Measurements from ENCODE around the gene GLIS1. TPM values are rescaled to one million over a fixed set of nuclear protein-coding genes. Genes with fewer than 3 reads are reported as not detected.

Gene GLIS1
- total RNA-seq, 1 experiment from 2014 or later, result not detected

GRCh38 chr1:53504901-53505300 lies 234.1 kb downstream of the GLIS1 start:
- Histone ChIP-seq H4K20me1 (ENCODE audit: insufficient read depth) (no peaks in the 10 kb centered on the region), H2AFZ (no peak overlapping the region), H3K79me2 (ENCODE audit: low read depth) (no peaks in the 10 kb centered on the region), H3K4me3 (no peak overlapping the region), H3K27ac (no peak overlapping the region), H3K27me3 (ENCODE audit: insufficient read depth, low read depth) (peaks cover 15% of the 10 kb centered on the region), H3K9me3 (ENCODE audit: insufficient read depth, low read depth) (no peaks in the 10 kb centered on the region), H3K4me2 (no peak overlapping the region), H3F3A (ENCODE audit: insufficient read depth, low read depth) (no peaks in the 10 kb centered on the region), H3K4me1 (replicated peaks; ENCODE audit: insufficient read depth) (no peaks in the 10 kb centered on the region), H3K9me2 (ENCODE audit: insufficient read depth) (no peaks in the 10 kb centered on the region), H3K36me3 (ENCODE audit: low read depth) (no peaks in the 10 kb centered on the region)
- intact Hi-C loops (cut with micrococcal nuclease; ENCODE audit: unreplicated experiment), result no loop called here
- DNase-seq, result no peak
- TF ChIP-seq EZH2 (IDR thresholded peaks at IDR 0.05; ENCODE audit: low read depth) (no peak), CTCF (conservative IDR thresholded peaks at IDR 0.05) (no peak)
- ChIA-PET CTCF (no interaction called here), POLR2A (ENCODE audit: unreplicated experiment) (no interaction called here)
- no TSS peak for BruUV-seq (replicated peaks)

DNA sequence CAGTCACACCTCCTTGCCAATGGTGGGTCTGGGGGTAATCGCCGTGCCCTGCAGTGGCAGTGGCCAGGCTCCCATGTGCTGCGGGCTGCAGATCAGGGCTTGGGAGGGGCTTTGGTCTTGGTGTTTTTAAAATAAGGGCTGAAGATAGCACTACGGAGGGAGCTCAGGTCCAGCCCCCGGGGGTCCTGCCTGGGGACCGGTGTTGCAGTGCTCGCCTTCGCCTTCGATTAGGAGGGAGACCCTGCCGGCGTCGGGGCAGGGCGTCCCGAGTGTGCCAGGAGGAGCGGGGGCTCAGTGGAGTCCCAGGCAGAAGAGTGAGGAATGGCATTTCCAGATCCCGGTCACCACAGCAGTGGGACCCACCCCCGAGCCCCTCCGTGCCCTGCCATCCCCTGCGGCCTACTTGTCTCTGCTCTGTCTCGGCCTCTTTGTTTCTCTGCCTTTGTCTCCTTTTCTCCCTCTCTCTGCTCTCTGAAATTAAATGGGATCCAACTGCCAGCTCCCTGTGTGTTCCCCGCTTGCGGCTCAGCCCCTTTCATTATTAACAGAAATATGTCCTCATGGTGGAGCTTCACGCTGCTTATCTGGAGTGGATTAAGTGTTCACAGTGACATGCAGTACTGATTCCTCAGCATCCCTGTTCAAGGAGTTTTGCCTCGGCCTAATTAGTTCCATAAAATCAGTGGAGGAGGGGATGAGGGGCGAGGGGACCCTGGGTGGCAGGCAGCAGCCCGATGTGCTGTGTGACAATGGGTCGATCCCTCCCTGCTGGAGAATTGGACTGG lies 235.3 kb downstream of the GLIS1 start:
- H4K20me1 ChIP-seq (ENCODE audit: insufficient read depth), result no peaks in the 10 kb centered on the region
- H3K9me3 ChIP-seq (ENCODE audit: insufficient read depth, low read depth), result no peaks in the 10 kb centered on the region
- intact Hi-C loops (cut with micrococcal nuclease; ENCODE audit: unreplicated experiment), result no loop called here
- H3K4me3 ChIP-seq, result no peak overlapping the region
- no peak overlapping the region for H3K4me2 ChIP-seq
- no peak overlapping the region for H3K27ac ChIP-seq
- no peak for TF ChIP-seq CTCF (conservative IDR thresholded peaks at IDR 0.05)
- TF ChIP-seq EZH2 (IDR thresholded peaks at IDR 0.05; ENCODE audit: low read depth), result no peak
- H3K79me2 ChIP-seq (ENCODE audit: low read depth), result no peaks in the 10 kb centered on the region
- H2AFZ ChIP-seq, result no peak overlapping the region
- H3F3A ChIP-seq (ENCODE audit: insufficient read depth, low read depth), result no peaks in the 10 kb centered on the region
- ChIA-PET CTCF (interaction anchor here (0.7 kb wide), 1 partner anchor 52 kb away, joined by 7 read pairs; no protein-coding TSS in a partner anchor), POLR2A (ENCODE audit: unreplicated experiment) (no interaction called here)
- DNase-seq, result no peak
- H3K27me3 ChIP-seq (ENCODE audit: insufficient read depth, low read depth), result peaks cover 17% of the 10 kb centered on the region
- no peaks in the 10 kb centered on the region for H3K9me2 ChIP-seq (ENCODE audit: insufficient read depth)
- H3K4me1 ChIP-seq (replicated peaks; ENCODE audit: insufficient read depth), result no peaks in the 10 kb centered on the region
- H3K36me3 ChIP-seq (ENCODE audit: low read depth), result no peaks in the 10 kb centered on the region
- no TSS peak for BruUV-seq (replicated peaks)

DNA sequence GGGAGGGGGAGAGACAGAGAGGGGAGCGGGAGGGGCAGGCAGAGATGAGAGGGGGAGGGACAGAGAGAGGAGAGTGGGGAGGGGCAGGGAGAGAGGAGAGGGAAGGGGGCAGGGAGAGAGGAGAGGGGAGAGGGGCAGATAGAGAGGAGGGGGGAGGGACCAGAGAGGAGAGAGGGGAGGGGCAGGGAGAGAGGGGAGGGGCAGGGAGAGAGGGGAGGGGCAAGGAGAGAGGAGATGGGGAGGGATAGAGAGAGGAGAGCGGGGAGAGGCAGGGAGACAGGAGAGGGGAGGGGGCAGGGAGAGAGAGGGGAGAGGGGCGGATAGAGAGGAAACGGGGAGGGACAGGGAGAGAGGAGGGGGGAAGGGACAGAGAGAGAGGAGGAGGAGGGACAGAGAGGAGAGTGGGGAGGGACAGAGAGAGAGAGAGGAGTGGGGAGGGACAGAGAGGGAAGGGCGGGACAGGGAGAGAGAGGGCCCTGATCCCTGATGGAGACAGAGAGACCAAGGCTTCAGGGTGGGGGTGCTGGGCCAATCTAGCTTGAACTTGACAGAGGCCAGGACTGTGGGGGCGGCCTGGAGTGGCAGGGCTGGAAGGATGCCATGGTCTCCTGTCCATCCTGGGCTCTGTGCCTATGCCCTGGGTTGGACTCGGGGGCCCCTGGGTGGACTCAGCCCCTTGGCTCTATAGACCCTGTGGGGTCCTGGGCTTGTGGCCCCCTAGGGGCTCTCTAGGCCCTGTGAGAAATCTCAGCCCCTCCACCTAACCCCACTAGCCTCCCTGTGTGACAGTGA lies 236.1 kb downstream of the GLIS1 start:
- Histone ChIP-seq H3K4me2 (no peak overlapping the region), H4K20me1 (ENCODE audit: insufficient read depth) (no peaks in the 10 kb centered on the region), H3K9me3 (ENCODE audit: insufficient read depth, low read depth) (no peaks in the 10 kb centered on the region), H2AFZ (no peak overlapping the region), H3K27ac (no peak overlapping the region), H3K27me3 (ENCODE audit: insufficient read depth, low read depth) (peaks cover 17% of the 10 kb centered on the region), H3F3A (ENCODE audit: insufficient read depth, low read depth) (no peaks in the 10 kb centered on the region), H3K4me1 (replicated peaks; ENCODE audit: insufficient read depth) (no peaks in the 10 kb centered on the region), H3K9me2 (ENCODE audit: insufficient read depth) (no peaks in the 10 kb centered on the region), H3K79me2 (ENCODE audit: low read depth) (no peaks in the 10 kb centered on the region), H3K4me3 (no peak overlapping the region), H3K36me3 (ENCODE audit: low read depth) (no peaks in the 10 kb centered on the region)
- ChIA-PET POLR2A (ENCODE audit: unreplicated experiment) (no interaction called here), CTCF (no interaction called here)
- no peak for DNase-seq
- TF ChIP-seq CTCF (conservative IDR thresholded peaks at IDR 0.05), result no peak
- no peak for TF ChIP-seq EZH2 (IDR thresholded peaks at IDR 0.05; ENCODE audit: low read depth)
- intact Hi-C loops (cut with micrococcal nuclease; ENCODE audit: unreplicated experiment), result no loop called here
- no TSS peak for BruUV-seq (replicated peaks)

Measured in PC-9 (cell line).